K562 (cell line): ENCODE measurements around the gene SLC49A3. TPM values are rescaled to one million over a fixed set of nuclear protein-coding genes. Genes with fewer than 3 reads are reported as not detected.
A peak's percentile ranks its signal among the peaks of the same experiment; 100 is the strongest.

Experiments used
- BHLHE40 ChIP-seq: IDR thresholded peaks from 2 replicates; pipeline ENCODE4 v1.6.1; 2011; ENCODE audit warnings: low read length, improper control_type of control experiment
- C11orf30 ChIP-seq: fragments of 450-650 bp; IDR thresholded peaks from 2 replicates; pipeline ENCODE4 v1.6.1; 2016; ENCODE audit warnings: low read depth, mild to moderate bottlenecking
- ETV6 ChIP-seq, 3 experiments: fragments of 150-350 bp in 1 of 3; sonication (generic) in 1 of 3; formaldehyde crosslinking in 1 of 3; IDR thresholded peaks; 2 replicates each; pipeline versions ENCODE4 v1.6.1 to v1.8.0; 2014 to 2022; ENCODE audit warnings: borderline replicate concordance in 2 of 3, low read depth in 2 of 3, antibody characterized with exemption in 1 of 3, low read length in 1 of 3, mild to moderate bottlenecking in 1 of 3, missing genetic modification reagents in 1 of 3
- FOXM1 ChIP-seq, 2 experiments: fragments of 450-650 bp in 1 of 2; sonication (generic) in 1 of 2; formaldehyde crosslinking in 1 of 2; IDR thresholded peaks; 2 replicates each; pipeline versions ENCODE4 v1.6.1 to v1.9.0; 2017 to 2022; ENCODE audit warnings: low read depth in 2 of 2, mild to moderate bottlenecking in 2 of 2, missing genetic modification reagents in 1 of 2, moderate library complexity in 1 of 2
- NFIC ChIP-seq: fragments of 450-650 bp; IDR thresholded peaks from 2 replicates; pipeline ENCODE4 v1.6.1; 2017; ENCODE audit warnings: mild to moderate bottlenecking, inconsistent platforms
- NRF1 ChIP-seq, 2 experiments: fragments of 450-650 bp; IDR thresholded peaks in 1 of 2; conservative IDR thresholded peaks in 1 of 2; 2 replicates each; pipeline ENCODE4 v1.6.1; 2014; ENCODE audit warnings: mild to moderate bottlenecking in 2 of 2
- RFX7 ChIP-seq: fragments of 250-450 bp; sonication (Bioruptor Pico); IDR thresholded peaks from 2 replicates; pipeline ENCODE4 v1.5.1; 2021; ENCODE audit warnings: mild to moderate bottlenecking
- TAF7 ChIP-seq: fragments of 450-650 bp; IDR thresholded peaks from 2 replicates; pipeline ENCODE4 v1.6.1; 2016; ENCODE audit warnings: missing genetic modification characterization, missing compliant biosample characterization
- TEAD2 ChIP-seq: fragments of 450-650 bp; IDR thresholded peaks from 2 replicates; pipeline ENCODE4 v1.6.1; 2016; ENCODE audit warnings: missing genetic modification characterization, control low read depth, missing compliant biosample characterization
- polyA plus RNA-seq, 8 experiments: library from polyadenylated mRNA; depleted of rRNA in 4 of 8; stranded (reverse) in 5 of 8; unstranded in 3 of 8; fragments of >200 nt; fragmentation: Nextera tagmentation in 2 of 8; fragmentation: Illumina TruSeq in 1 of 8; extraction: Ambion mirVana in 2 of 8; extraction: Trizol in 1 of 8; gene quantifications; 2 replicates each; pipeline versions ENCODE4 v1.2.1 to v1.2.3, GENCODE V29; 2011 to 2014; ENCODE audit warnings: inconsistent platforms in 1 of 8, missing spikeins in 1 of 8
- total RNA-seq, 7 experiments: library from RNA; depleted of rRNA in 6 of 7; stranded (reverse); fragments of >200 nt in 6 of 7; fragmentation: Illumina TruSeq in 2 of 7; extraction: Trizol in 2 of 7; gene quantifications; 2 replicates each; pipeline versions ENCODE4 v1.2.1 to v1.2.3, GENCODE V29; 2011 to 2021; ENCODE audit warnings: low replicate concordance in 1 of 7
- TF ChIP-seq, protein P1 (sequence below): fragments of 200-800 bp; sonication (Bioruptor generic); IDR thresholded peaks from 2 replicates; pipeline ENCODE4 v1.6.1; 2017; ENCODE audit warnings: missing genetic modification characterization, missing compliant biosample characterization
- TF ChIP-seq, protein P2 (sequence below): sonication (generic); formaldehyde crosslinking; IDR thresholded peaks from 2 replicates; pipeline ENCODE4 v1.8.0; 2023; ENCODE audit warnings: mild to moderate bottlenecking, missing genetic modification reagents
- TF ChIP-seq, protein P3 (sequence below): fragments of 250-450 bp; sonication (Bioruptor Pico); IDR thresholded peaks from 2 replicates; pipeline ENCODE4 v1.4.0; 2020

The SLC49A3 gene
- total and polyA plus RNA-seq, 9 of the 15 experiments (the other 6 are each of a cell fraction or from before 2014, with no cell fraction given), result 0.24 to 0.41 TPM; not detected in 7

DNA sequence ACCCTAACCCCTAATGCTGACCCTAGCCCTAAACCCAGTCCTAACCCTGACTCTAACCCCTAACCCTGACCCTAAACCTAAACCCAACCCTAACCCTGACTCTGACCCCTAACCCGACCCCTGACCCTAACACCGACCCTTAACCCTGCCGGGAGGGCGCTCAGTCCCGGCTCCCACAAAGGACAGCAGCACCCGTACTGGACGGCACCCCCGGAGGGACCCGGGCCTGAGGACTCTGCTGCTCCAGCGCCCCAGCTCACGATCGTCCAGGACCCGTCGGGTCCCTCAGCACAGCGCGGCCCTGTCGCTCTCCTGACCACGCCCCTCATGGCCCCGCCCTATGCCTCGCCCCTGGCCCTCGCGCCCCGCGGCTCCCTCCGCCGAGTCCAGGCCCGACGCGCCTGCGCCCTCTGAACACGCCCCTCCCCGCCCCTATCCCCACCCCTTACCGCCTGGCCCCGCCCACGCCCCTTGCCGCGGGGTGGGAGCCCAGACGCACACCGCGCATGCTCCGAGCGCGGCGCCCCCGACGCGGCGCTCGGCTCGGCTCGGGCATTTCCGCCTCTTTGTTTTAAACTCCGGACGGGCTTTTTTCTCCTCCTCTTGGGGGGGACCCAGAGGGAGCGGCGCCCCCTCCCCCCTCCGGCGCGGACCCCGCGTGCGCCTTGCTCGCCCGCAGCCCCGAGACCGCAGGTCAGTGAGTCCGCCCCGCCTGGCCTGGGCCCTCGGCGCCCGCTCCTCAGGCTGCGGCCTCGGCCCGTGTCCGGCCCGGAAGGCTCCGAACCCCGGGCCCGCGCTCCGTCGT is 16.5 kb upstream of the SLC49A3 start, which contains the start of gene PCGF3 (continued):
- peak; percentile 78 for TF ChIP-seq NFIC
- TF ChIP-seq, protein P1, sequence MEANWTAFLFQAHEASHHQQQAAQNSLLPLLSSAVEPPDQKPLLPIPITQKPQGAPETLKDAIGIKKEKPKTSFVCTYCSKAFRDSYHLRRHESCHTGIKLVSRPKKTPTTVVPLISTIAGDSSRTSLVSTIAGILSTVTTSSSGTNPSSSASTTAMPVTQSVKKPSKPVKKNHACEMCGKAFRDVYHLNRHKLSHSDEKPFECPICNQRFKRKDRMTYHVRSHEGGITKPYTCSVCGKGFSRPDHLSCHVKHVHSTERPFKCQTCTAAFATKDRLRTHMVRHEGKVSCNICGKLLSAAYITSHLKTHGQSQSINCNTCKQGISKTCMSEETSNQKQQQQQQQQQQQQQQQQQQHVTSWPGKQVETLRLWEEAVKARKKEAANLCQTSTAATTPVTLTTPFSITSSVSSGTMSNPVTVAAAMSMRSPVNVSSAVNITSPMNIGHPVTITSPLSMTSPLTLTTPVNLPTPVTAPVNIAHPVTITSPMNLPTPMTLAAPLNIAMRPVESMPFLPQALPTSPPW (CRISPR knock-in tag), result peak; percentile 83
- no peak for TF ChIP-seq FOXM1 (IDR thresholded peaks at IDR 0.05; ENCODE audit: low read depth)
- 0 out of 2 replicates have a peak, but pooled peaks have one; percentile 45 for TF ChIP-seq FOXM1 (CRISPR knock-in tag; IDR thresholded peaks at IDR 0.05; ENCODE audit: low read depth)
- TF ChIP-seq NRF1 (conservative IDR thresholded peaks at IDR 0.05 in 1 of 2, IDR thresholded peaks at IDR 0.05 in 1 of 2), result peak; percentile 91
- TF ChIP-seq, protein P2, sequence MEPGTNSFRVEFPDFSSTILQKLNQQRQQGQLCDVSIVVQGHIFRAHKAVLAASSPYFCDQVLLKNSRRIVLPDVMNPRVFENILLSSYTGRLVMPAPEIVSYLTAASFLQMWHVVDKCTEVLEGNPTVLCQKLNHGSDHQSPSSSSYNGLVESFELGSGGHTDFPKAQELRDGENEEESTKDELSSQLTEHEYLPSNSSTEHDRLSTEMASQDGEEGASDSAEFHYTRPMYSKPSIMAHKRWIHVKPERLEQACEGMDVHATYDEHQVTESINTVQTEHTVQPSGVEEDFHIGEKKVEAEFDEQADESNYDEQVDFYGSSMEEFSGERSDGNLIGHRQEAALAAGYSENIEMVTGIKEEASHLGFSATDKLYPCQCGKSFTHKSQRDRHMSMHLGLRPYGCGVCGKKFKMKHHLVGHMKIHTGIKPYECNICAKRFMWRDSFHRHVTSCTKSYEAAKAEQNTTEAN, result no peak
- TF ChIP-seq ETV6 (IDR thresholded peaks at IDR 0.05; ENCODE audit: borderline replicate concordance in 1 of 2, low read depth in 2 of 2, low read length in 1 of 2), result no peak
- TF ChIP-seq ETV6 (CRISPR knock-in tag; IDR thresholded peaks at IDR 0.05; ENCODE audit: borderline replicate concordance), result no peak
- TF ChIP-seq C11orf30, result no peak
- 0 out of 2 replicates have a peak, but pooled peaks have one; percentile 26 for TF ChIP-seq TAF7
- TF ChIP-seq, protein P3, sequence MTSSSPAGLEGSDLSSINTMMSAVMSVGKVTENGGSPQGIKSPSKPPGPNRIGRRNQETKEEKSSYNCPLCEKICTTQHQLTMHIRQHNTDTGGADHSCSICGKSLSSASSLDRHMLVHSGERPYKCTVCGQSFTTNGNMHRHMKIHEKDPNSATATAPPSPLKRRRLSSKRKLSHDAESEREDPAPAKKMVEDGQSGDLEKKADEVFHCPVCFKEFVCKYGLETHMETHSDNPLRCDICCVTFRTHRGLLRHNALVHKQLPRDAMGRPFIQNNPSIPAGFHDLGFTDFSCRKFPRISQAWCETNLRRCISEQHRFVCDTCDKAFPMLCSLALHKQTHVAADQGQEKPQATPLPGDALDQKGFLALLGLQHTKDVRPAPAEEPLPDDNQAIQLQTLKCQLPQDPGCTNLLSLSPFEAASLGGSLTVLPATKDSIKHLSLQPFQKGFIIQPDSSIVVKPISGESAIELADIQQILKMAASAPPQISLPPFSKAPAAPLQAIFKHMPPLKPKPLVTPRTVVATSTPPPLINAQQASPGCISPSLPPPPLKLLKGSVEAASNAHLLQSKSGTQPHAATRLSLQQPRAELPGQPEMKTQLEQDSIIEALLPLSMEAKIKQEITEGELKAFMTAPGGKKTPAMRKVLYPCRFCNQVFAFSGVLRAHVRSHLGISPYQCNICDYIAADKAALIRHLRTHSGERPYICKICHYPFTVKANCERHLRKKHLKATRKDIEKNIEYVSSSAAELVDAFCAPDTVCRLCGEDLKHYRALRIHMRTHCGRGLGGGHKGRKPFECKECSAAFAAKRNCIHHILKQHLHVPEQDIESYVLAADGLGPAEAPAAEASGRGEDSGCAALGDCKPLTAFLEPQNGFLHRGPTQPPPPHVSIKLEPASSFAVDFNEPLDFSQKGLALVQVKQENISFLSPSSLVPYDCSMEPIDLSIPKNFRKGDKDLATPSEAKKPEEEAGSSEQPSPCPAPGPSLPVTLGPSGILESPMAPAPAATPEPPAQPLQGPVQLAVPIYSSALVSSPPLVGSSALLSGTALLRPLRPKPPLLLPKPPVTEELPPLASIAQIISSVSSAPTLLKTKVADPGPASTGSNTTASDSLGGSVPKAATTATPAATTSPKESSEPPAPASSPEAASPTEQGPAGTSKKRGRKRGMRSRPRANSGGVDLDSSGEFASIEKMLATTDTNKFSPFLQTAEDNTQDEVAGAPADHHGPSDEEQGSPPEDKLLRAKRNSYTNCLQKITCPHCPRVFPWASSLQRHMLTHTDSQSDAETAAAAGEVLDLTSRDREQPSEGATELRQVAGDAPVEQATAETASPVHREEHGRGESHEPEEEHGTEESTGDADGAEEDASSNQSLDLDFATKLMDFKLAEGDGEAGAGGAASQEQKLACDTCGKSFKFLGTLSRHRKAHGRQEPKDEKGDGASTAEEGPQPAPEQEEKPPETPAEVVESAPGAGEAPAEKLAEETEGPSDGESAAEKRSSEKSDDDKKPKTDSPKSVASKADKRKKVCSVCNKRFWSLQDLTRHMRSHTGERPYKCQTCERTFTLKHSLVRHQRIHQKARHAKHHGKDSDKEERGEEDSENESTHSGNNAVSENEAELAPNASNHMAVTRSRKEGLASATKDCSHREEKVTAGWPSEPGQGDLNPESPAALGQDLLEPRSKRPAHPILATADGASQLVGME (CRISPR knock-in tag), result no peak
- peak; percentile 43; the same call in 1 of the 2 replicates for TF ChIP-seq BHLHE40
- TF ChIP-seq TEAD2 (tag), result no peak
- TF ChIP-seq RFX7 (CRISPR knock-in tag), result no peak
